NB4 (cell line): ENCODE results near the gene EEIG1.

Experiments used
- DNase-seq: peaks from one replicate; pipeline ENCODE4 v3.0.0; 2010; ENCODE audit warnings: low read depth
- H3K4me3 ChIP-seq: one replicate; pipeline ENCODE4 v1.5.1; 2011; ENCODE audit warnings: mild to moderate bottlenecking, low read depth, low read length, moderate library complexity
- CTCF ChIP-seq: IDR thresholded peaks from one replicate; pipeline ENCODE4 v1.5.1; 2012; ENCODE audit warnings: low read depth, low read length
- MAX ChIP-seq: IDR thresholded peaks from 2 replicates; pipeline ENCODE4 v1.6.1; 2011; ENCODE audit warnings: low read depth, low read length
- MYC ChIP-seq: IDR thresholded peaks from 2 replicates; pipeline ENCODE4 v1.6.1; 2011; ENCODE audit warnings: low read depth, low read length
- POLR2A ChIP-seq: IDR thresholded peaks from 2 replicates; pipeline ENCODE4 v1.6.1; 2011; ENCODE audit warnings: mild to moderate bottlenecking; ENCODE audit not compliant: insufficient read length; ENCODE audit errors: extremely low read depth

Gene EEIG1

GRCh38 chr9:128011071-128011817 is 30.5 kb upstream of the EEIG1 start:
- H3K4me3 ChIP-seq: no peak overlapping the region
- peak; percentile 30 for DNase-seq
- TF ChIP-seq CTCF (no peak), POLR2A (no peak), MAX (no peak), MYC (no peak)

- DNase-seq: no peak
- TF ChIP-seq CTCF (no peak), MYC (no peak), POLR2A (no peak)
- H3K4me3 ChIP-seq: no peak overlapping the region
These were observed 28.9 kb upstream of the EEIG1 start for GRCh38 chr9:128009639-128010038.

GRCh38 chr9:128008171-128008570 is 27.4 kb upstream of the EEIG1 start:
- TF ChIP-seq MYC (no peak), POLR2A (no peak), CTCF (no peak), MAX (no peak)
- no peak overlapping the region for H3K4me3 ChIP-seq
- no peak for DNase-seq

- H3K4me3 ChIP-seq: no peak overlapping the region
- DNase-seq: peak; percentile 86
- no peak for TF ChIP-seq MAX
- TF ChIP-seq CTCF: no peak
- no peak for TF ChIP-seq MYC
- no peak for TF ChIP-seq POLR2A
These were observed 26.9 kb upstream of the EEIG1 start for GRCh38 chr9:128007566-128008138.

GRCh38 chr9:128006332-128006996 is 25.7 kb upstream of the EEIG1 start:
- TF ChIP-seq MYC (no peak), POLR2A (no peak), MAX (no peak), CTCF (no peak)
- DNase-seq: no peak
- H3K4me3 ChIP-seq: no peak overlapping the region
